IMR-90 (cell line): ENCODE results near the gene MRPL33. TPM values are rescaled to one million over a fixed set of nuclear protein-coding genes. Genes with fewer than 3 reads are reported as not detected.

Experiments used
- ATAC-seq: fragments of 200-7000 bp; cut with Tn5 transposase; 2 replicates; pipeline ENCODE4 v1.9.1; 2020; ENCODE audit warnings: low read depth, mild to moderate bottlenecking, moderate library complexity
- BruUV-seq: library from RNA; stranded (reverse); fragments of 400-500 nt; replicated peaks from 2 replicates; lab custom pipeline; 2021; lab: Mats Ljungman, UMichigan
- CTCF ChIA-PET: fragments of 300-600 bp; formaldehyde crosslinking; extraction: SDS; loops from one replicate; lab custom pipeline; 2021; ENCODE audit warnings: antibody characterized with exemption; lab: Yijun Ruan, JAX
- POLR2A ChIA-PET: fragments of 300-600 bp; sonication (Branson Sonifier 250); formaldehyde crosslinking; loops from one replicate; lab custom pipeline; 2022; ENCODE audit warnings: antibody characterized with exemption; ENCODE audit not compliant: unreplicated experiment; lab: Charles Lee
- DNase-seq: peaks from one replicate; pipeline ENCODE4 v3.0.0; 2013
- H2AFZ ChIP-seq: replicated peaks from 2 replicates; pipeline ENCODE3; 2013; ENCODE audit warnings: low read length, mild to moderate bottlenecking; ENCODE audit not compliant: poor library complexity
- H2AK5ac ChIP-seq: 2 replicates; pipeline ENCODE4 v1.6.1; 2013; ENCODE audit warnings: low read depth, low read length, inconsistent platforms
- H2AK9ac ChIP-seq: replicated peaks from 2 replicates; pipeline ENCODE3; 2013; ENCODE audit warnings: mild to moderate bottlenecking, low read depth, low read length, moderate library complexity; ENCODE audit not compliant: poor library complexity
- H2BK120ac ChIP-seq: 2 replicates; pipeline ENCODE4 v1.6.1; 2013; ENCODE audit warnings: low read depth, low read length, inconsistent platforms
- H2BK15ac ChIP-seq: 3 replicates; pipeline ENCODE4 v1.6.1; 2013; ENCODE audit warnings: low read depth, low read length, inconsistent platforms
- H2BK20ac ChIP-seq: 2 replicates; pipeline ENCODE4 v1.6.1; 2013; ENCODE audit warnings: low read depth, mild to moderate bottlenecking, inconsistent platforms, low read length, moderate library complexity
- H2BK5ac ChIP-seq: 2 replicates; pipeline ENCODE4 v1.6.1; 2013; ENCODE audit warnings: mild to moderate bottlenecking, low read depth, low read length, inconsistent platforms; ENCODE audit not compliant: poor library complexity, severe bottlenecking
- H3K14ac ChIP-seq: replicated peaks from 2 replicates; pipeline ENCODE4 v1.6.1; 2013; ENCODE audit warnings: low read depth, low read length, inconsistent platforms
- H3K18ac ChIP-seq: 2 replicates; pipeline ENCODE4 v1.6.1; 2013; ENCODE audit warnings: low read depth, low read length, control low read depth
- H3K23ac ChIP-seq: 2 replicates; pipeline ENCODE4 v1.6.1; 2013; ENCODE audit warnings: low read depth, low read length, inconsistent platforms
- H3K27ac ChIP-seq: 2 replicates; pipeline ENCODE4 v1.5.1; 2013; ENCODE audit warnings: mild to moderate bottlenecking, control low read depth, low read length; ENCODE audit not compliant: insufficient read depth
- H3K27me3 ChIP-seq: 2 replicates; pipeline ENCODE4 v1.6.1; 2013; ENCODE audit warnings: low read length; ENCODE audit not compliant: control insufficient read depth, insufficient read depth
- H3K36me3 ChIP-seq: 2 replicates; pipeline ENCODE4 v1.6.1; 2013; ENCODE audit warnings: low read length, mixed read lengths; ENCODE audit not compliant: control insufficient read depth, insufficient read depth
- H3K4ac ChIP-seq: 2 replicates; pipeline ENCODE4 v1.6.1; 2013; ENCODE audit warnings: low read depth, low read length, inconsistent platforms
- H3K4me1 ChIP-seq: 2 replicates; pipeline ENCODE4 v1.6.1; 2013; ENCODE audit warnings: low read length, mixed read lengths; ENCODE audit not compliant: control insufficient read depth, insufficient read depth
- H3K4me2 ChIP-seq: 2 replicates; pipeline ENCODE4 v1.6.1; 2013; ENCODE audit warnings: low read depth, mild to moderate bottlenecking, control low read depth, low read length, moderate library complexity
- H3K4me3 ChIP-seq: 2 replicates; pipeline ENCODE4 v1.5.1; 2013; ENCODE audit warnings: low read depth, mild to moderate bottlenecking, control low read depth, low read length, moderate library complexity; ENCODE audit not compliant: insufficient read depth
- H3K56ac ChIP-seq: 2 replicates; pipeline ENCODE4 v1.6.1; 2013; ENCODE audit warnings: low read length, inconsistent platforms; ENCODE audit not compliant: insufficient read depth; ENCODE audit errors: extremely low read depth
- H3K79me1 ChIP-seq, 2 experiments: 2 replicates each; pipeline ENCODE4 v1.6.1; 2013; ENCODE audit warnings: low read length in 2 of 2, inconsistent platforms in 1 of 2, low read depth in 1 of 2
- H3K9ac ChIP-seq: 2 replicates; pipeline ENCODE4 v1.6.1; 2013; ENCODE audit warnings: low read depth, low read length, control low read depth
- H3K9me1 ChIP-seq: 2 replicates; pipeline ENCODE4 v1.6.1; 2013; ENCODE audit warnings: low read length, inconsistent platforms; ENCODE audit not compliant: insufficient read depth
- H3K9me3 ChIP-seq: 2 replicates; pipeline ENCODE4 v1.6.1; 2013; ENCODE audit warnings: low read length; ENCODE audit not compliant: control insufficient read depth, insufficient read depth
- H4K20me1 ChIP-seq: 2 replicates; pipeline ENCODE4 v1.6.1; 2013; ENCODE audit warnings: low read length, inconsistent platforms; ENCODE audit not compliant: insufficient read depth
- H4K5ac ChIP-seq: 2 replicates; pipeline ENCODE4 v1.6.1; 2013; ENCODE audit warnings: mild to moderate bottlenecking, low read depth, low read length, control low read depth
- H4K8ac ChIP-seq, 2 experiments: 2 replicates each; pipeline ENCODE4 v1.6.1; 2013; ENCODE audit warnings: low read depth in 2 of 2, low read length in 2 of 2, control low read depth in 1 of 2, inconsistent platforms in 1 of 2
- H4K91ac ChIP-seq: 2 replicates; pipeline ENCODE4 v1.6.1; 2013; ENCODE audit warnings: low read depth, low read length, inconsistent platforms; ENCODE audit not compliant: insufficient read depth
- BHLHE40 ChIP-seq: fragments of 150-350 bp; IDR thresholded peaks from 2 replicates; pipeline ENCODE4 v1.6.1; 2016; ENCODE audit warnings: mild to moderate bottlenecking, low read depth, low read length
- CEBPB ChIP-seq: IDR thresholded peaks from 2 replicates; pipeline ENCODE4 v1.6.1; 2012; ENCODE audit warnings: low read depth, low read length, improper control_type of control experiment
- CHD1 ChIP-seq: IDR thresholded peaks from 2 replicates; pipeline ENCODE4 v1.6.1; 2012; ENCODE audit warnings: low read depth, low read length, improper control_type of control experiment
- FOS ChIP-seq: fragments of 150-350 bp; IDR thresholded peaks from 2 replicates; pipeline ENCODE4 v1.6.1; 2016; ENCODE audit warnings: low read depth, low read length
- MAFK ChIP-seq: IDR thresholded peaks from 2 replicates; pipeline ENCODE4 v1.6.1; 2012; ENCODE audit warnings: low read depth, low read length, improper control_type of control experiment
- MAZ ChIP-seq: IDR thresholded peaks from 2 replicates; pipeline ENCODE4 v1.6.1; 2012; ENCODE audit warnings: low read depth, mild to moderate bottlenecking, low read length, improper control_type of control experiment, moderate library complexity, borderline replicate concordance
- MXI1 ChIP-seq: IDR thresholded peaks from 2 replicates; pipeline ENCODE4 v1.6.1; 2012; ENCODE audit warnings: low read depth, mild to moderate bottlenecking, low read length, moderate library complexity, borderline replicate concordance
- NFE2L2 ChIP-seq: fragments of 150-350 bp; IDR thresholded peaks from 2 replicates; pipeline ENCODE4 v1.6.1; 2016; ENCODE audit warnings: low read depth, mild to moderate bottlenecking, low read length
- POLR2A ChIP-seq: IDR thresholded peaks from 2 replicates; pipeline ENCODE4 v1.6.1; 2012; ENCODE audit warnings: mild to moderate bottlenecking, low read depth, low read length
- RAD21 ChIP-seq: IDR thresholded peaks from 2 replicates; pipeline ENCODE4 v1.6.1; 2012; ENCODE audit warnings: low read length, improper control_type of control experiment
- RCOR1 ChIP-seq: IDR thresholded peaks from 2 replicates; pipeline ENCODE4 v1.6.1; 2012; ENCODE audit warnings: mild to moderate bottlenecking, low read length, improper control_type of control experiment; ENCODE audit not compliant: insufficient replicate concordance
- RFX5 ChIP-seq: IDR thresholded peaks from 2 replicates; pipeline ENCODE4 v1.8.0; 2012; ENCODE audit warnings: low read depth, mild to moderate bottlenecking, low read length, moderate library complexity
- SMC3 ChIP-seq: fragments of 150-350 bp; IDR thresholded peaks from 2 replicates; pipeline ENCODE4 v1.6.1; 2016; ENCODE audit warnings: low read depth, mild to moderate bottlenecking, antibody characterized with exemption, low read length, moderate library complexity
- WGBS, 2 experiments: methylation state at CpG; one replicate each; pipeline versions ENCODE4 v1.1.5 to v1.1.7; 2013; ENCODE audit warnings: missing lambda C conversion rate in 2 of 2; ENCODE audit not compliant: insufficient read length in 1 of 2; ENCODE audit errors: extremely low coverage in 2 of 2; 5-methylcytosine and 5-hydroxymethylcytosine counted together
- dilution Hi-C: fragments of 300-500 bp; cut with HindIII; formaldehyde crosslinking; loops from one replicate; pipeline ENCODE4 v1.14.3; 2018; ENCODE audit warnings: low sequenced_read_pairs; ENCODE audit not compliant: unreplicated experiment
- in situ Hi-C: fragments of 300-500 bp; cut with MboI; formaldehyde crosslinking; loops from 3 replicates; pipeline ENCODE4 v1.14.3; 2019; ENCODE audit warnings: low sequenced_read_pairs, inconsistent platforms, mixed read lengths
- intact Hi-C: fragments of 100-400 bp; cut with micrococcal nuclease; formaldehyde crosslinking; loops from 2 replicates; pipeline ENCODE4 v1.10.0; 2022
- polyA plus RNA-seq, 3 experiments: library from polyadenylated mRNA; depleted of rRNA; stranded (reverse); fragments of >200 nt; gene quantifications; 2 replicates each; pipeline ENCODE4 v1.2.3, GENCODE V29; 2012; ENCODE audit warnings: low replicate concordance in 1 of 3
- total RNA-seq: library from RNA; depleted of rRNA; stranded (reverse); fragments of >200 nt; gene quantifications from 2 replicates; pipeline ENCODE4 v1.2.3, GENCODE V29; 2012
- TF ChIP-seq, protein P1 (sequence below): conservative IDR thresholded peaks from 2 replicates; pipeline ENCODE4 v1.5.1; 2012; ENCODE audit warnings: mild to moderate bottlenecking, low read depth, low read length, improper control_type of control experiment
- TF ChIP-seq, protein P2 (sequence below): fragments of 150-350 bp; IDR thresholded peaks from 2 replicates; pipeline ENCODE4 v1.6.1; 2017; ENCODE audit warnings: mild to moderate bottlenecking, antibody characterized with exemption, low read length, low read depth
- TF ChIP-seq, protein P3 (sequence below): fragments of 150-350 bp; IDR thresholded peaks from 2 replicates; pipeline ENCODE4 v1.6.1; 2016; ENCODE audit warnings: low read depth, mild to moderate bottlenecking, low read length, moderate library complexity, borderline replicate concordance

MRPL33 gene
- total and polyA plus RNA-seq, 2 of the 4 experiments (the other 2 are of a cell fraction) = 13.3 to 101 TPM

DNA sequence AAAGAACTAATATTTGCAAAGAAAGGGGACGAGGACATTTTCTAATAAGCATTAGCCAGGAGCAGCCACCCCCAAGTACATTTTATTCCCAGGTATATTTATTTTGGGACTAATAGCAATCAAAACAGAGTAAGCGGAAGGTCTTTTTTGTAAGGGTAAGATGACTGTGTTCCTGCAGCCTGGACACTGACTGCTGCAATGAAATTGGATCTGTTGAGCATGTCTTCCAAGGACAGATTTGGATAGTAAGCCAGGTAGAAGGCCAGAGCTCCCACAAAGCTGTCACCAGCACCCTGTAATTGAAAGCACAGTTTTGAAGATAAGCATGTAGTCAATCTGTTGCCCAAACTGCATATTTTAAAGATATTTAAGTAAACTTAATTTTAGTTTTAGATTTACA, 10.0 kb downstream of the MRPL33 start:
- DNase-seq (no peak), ATAC-seq (no peak)
- Histone ChIP-seq H2BK120ac (no peak overlapping the region), H2BK5ac (no peak overlapping the region), H2BK20ac (no peak overlapping the region), H2AFZ (no peak overlapping the region), H2BK15ac (no peak overlapping the region), H2AK5ac (no peak overlapping the region), H3K27me3 (no peaks in the 10 kb centered on the region), H3K4me1 (no peaks in the 10 kb centered on the region), H4K8ac (no peak overlapping the region; a peak in 2 of 4 replicates), H4K20me1 (no peaks in the 10 kb centered on the region), H3K23ac (no peak overlapping the region), H3K18ac (no peak overlapping the region), H4K5ac (no peak overlapping the region), H3K56ac (no peak overlapping the region), H3K4me3 (no peak overlapping the region), H2AK9ac (no peak overlapping the region), H3K9ac (no peak overlapping the region), H3K4me2 (no peak overlapping the region), H4K91ac (no peak overlapping the region), H3K9me3 (no peaks in the 10 kb centered on the region), H3K79me1 (peaks cover 16 to 60% of the 10 kb centered on the region in 2 experiments), H3K14ac (no peak overlapping the region), H3K4ac (no peak overlapping the region), H3K9me1 (peaks cover 11% of the 10 kb centered on the region), H3K27ac (no peak overlapping the region), H3K36me3 (peaks cover 10% of the 10 kb centered on the region)
- TF ChIP-seq MXI1 (no peak), MAZ (no peak), RAD21 (no peak), FOS (no peak), RFX5 (no peak), CEBPB (no peak), CHD1 (no peak), RCOR1 (no peak), POLR2A (no peak), SMC3 (no peak), NFE2L2 (no peak), BHLHE40 (no peak), MAFK (no peak)
- TF ChIP-seq, protein P1, sequence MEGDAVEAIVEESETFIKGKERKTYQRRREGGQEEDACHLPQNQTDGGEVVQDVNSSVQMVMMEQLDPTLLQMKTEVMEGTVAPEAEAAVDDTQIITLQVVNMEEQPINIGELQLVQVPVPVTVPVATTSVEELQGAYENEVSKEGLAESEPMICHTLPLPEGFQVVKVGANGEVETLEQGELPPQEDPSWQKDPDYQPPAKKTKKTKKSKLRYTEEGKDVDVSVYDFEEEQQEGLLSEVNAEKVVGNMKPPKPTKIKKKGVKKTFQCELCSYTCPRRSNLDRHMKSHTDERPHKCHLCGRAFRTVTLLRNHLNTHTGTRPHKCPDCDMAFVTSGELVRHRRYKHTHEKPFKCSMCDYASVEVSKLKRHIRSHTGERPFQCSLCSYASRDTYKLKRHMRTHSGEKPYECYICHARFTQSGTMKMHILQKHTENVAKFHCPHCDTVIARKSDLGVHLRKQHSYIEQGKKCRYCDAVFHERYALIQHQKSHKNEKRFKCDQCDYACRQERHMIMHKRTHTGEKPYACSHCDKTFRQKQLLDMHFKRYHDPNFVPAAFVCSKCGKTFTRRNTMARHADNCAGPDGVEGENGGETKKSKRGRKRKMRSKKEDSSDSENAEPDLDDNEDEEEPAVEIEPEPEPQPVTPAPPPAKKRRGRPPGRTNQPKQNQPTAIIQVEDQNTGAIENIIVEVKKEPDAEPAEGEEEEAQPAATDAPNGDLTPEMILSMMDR = no peak
- TF ChIP-seq, protein P2, sequence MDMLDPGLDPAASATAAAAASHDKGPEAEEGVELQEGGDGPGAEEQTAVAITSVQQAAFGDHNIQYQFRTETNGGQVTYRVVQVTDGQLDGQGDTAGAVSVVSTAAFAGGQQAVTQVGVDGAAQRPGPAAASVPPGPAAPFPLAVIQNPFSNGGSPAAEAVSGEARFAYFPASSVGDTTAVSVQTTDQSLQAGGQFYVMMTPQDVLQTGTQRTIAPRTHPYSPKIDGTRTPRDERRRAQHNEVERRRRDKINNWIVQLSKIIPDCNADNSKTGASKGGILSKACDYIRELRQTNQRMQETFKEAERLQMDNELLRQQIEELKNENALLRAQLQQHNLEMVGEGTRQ = no peak
- TF ChIP-seq, protein P3, sequence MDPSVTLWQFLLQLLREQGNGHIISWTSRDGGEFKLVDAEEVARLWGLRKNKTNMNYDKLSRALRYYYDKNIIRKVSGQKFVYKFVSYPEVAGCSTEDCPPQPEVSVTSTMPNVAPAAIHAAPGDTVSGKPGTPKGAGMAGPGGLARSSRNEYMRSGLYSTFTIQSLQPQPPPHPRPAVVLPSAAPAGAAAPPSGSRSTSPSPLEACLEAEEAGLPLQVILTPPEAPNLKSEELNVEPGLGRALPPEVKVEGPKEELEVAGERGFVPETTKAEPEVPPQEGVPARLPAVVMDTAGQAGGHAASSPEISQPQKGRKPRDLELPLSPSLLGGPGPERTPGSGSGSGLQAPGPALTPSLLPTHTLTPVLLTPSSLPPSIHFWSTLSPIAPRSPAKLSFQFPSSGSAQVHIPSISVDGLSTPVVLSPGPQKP = no peak
- 100% methylated on average over 1 of the region's 2 CpGs; no CpG with 5 or more reads in 1 of the 2 experiments for WGBS, 2 experiments
- intact Hi-C loops = no loop called here
- in situ Hi-C loops = no loop called here
- ChIA-PET POLR2A (interaction anchor here (0.5 to 0.7 kb wide), 2 partner anchors 8 to 11 kb away, joined by 3 read pairs; no protein-coding TSS in a partner anchor), CTCF (no interaction called here)
- BruUV-seq = no TSS peak
- dilution Hi-C loops = no loop called here
